Neural cell (in vitro differentiated cells): ENCODE measurements around the gene SLC8A1. TPM values are rescaled to one million over a fixed set of nuclear protein-coding genes. Genes with fewer than 3 reads are reported as not detected.

Experiments
- H2AFZ ChIP-seq: fragments of 200-600, 300-800 bp; sonication (generic), shearing (Covaris generic); 2 replicates; pipeline ENCODE4 v1.6.0; 2014; ENCODE audit warnings: low read depth, mild to moderate bottlenecking, antibody characterized with exemption, low read length, moderate library complexity
- H3F3A ChIP-seq: fragments of 200-600 bp; shearing (Covaris generic); 2 replicates; pipeline ENCODE4 v1.6.1; 2016; ENCODE audit warnings: mild to moderate bottlenecking, moderate library complexity, mixed read lengths, antibody characterized with exemption, low read length; ENCODE audit not compliant: insufficient read depth, poor library complexity, severe bottlenecking
- H3K27ac ChIP-seq: fragments of 200-600, 300-800 bp; sonication (generic), shearing (Covaris generic); 2 replicates; pipeline ENCODE4 v1.5.1; 2014; ENCODE audit warnings: mild to moderate bottlenecking, low read length, moderate library complexity
- H3K27me3 ChIP-seq: fragments of 300-800, 200-600 bp; sonication (generic), shearing (Covaris generic); 2 replicates; pipeline ENCODE4 v1.6.0; 2014; ENCODE audit warnings: mild to moderate bottlenecking, low read depth, low read length, moderate library complexity; ENCODE audit not compliant: insufficient read depth
- H3K36me3 ChIP-seq: fragments of 300-800, 200-600 bp; sonication (generic), shearing (Covaris generic); 2 replicates; pipeline ENCODE4 v1.5.1; 2014; ENCODE audit warnings: mild to moderate bottlenecking, antibody characterized with exemption, low read length, moderate library complexity; ENCODE audit not compliant: insufficient read depth
- H3K4me2 ChIP-seq: fragments of 300-800, 200-600 bp; sonication (generic), shearing (Covaris generic); 2 replicates; pipeline ENCODE4 v1.6.0; 2014; ENCODE audit warnings: mild to moderate bottlenecking, low read length
- H3K4me3 ChIP-seq: fragments of 300-800, 200-600 bp; sonication (generic), shearing (Covaris generic); 2 replicates; pipeline ENCODE4 v1.5.1; 2014; ENCODE audit warnings: mild to moderate bottlenecking, low read length, moderate library complexity
- H3K79me2 ChIP-seq: fragments of 200-600 bp; shearing (Covaris generic); replicated peaks from 2 replicates; pipeline ENCODE4 v1.6.0; 2014; ENCODE audit warnings: mild to moderate bottlenecking, low read length, moderate library complexity; ENCODE audit not compliant: insufficient read depth
- H3K9ac ChIP-seq: fragments of 300-800, 200-600 bp; sonication (generic), shearing (Covaris generic); 2 replicates; pipeline ENCODE4 v1.6.1; 2016; ENCODE audit warnings: mild to moderate bottlenecking, low read length, mixed read lengths
- H3K9me2 ChIP-seq: fragments of 200-600 bp; shearing (Covaris generic); 2 replicates; pipeline ENCODE4 v1.6.1; 2016; ENCODE audit warnings: mild to moderate bottlenecking, low read length, mixed read lengths; ENCODE audit not compliant: insufficient read depth
- H3K9me3 ChIP-seq: fragments of 200-600, 300-800 bp; sonication (generic), shearing (Covaris generic); 2 replicates; pipeline ENCODE4 v1.6.1; 2016; ENCODE audit warnings: mild to moderate bottlenecking, mixed run types, low read length, moderate library complexity, mixed read lengths
- H4K20me1 ChIP-seq: fragments of 200-600 bp; shearing (Covaris generic); 2 replicates; pipeline ENCODE4 v1.6.1; 2016; ENCODE audit warnings: mild to moderate bottlenecking, mixed run types; ENCODE audit not compliant: insufficient read depth
- CTCF ChIP-seq: fragments of 450-650 bp; IDR thresholded peaks from 2 replicates; pipeline ENCODE4 v1.5.1; 2014; ENCODE audit warnings: antibody characterized with exemption, mild to moderate bottlenecking, moderate library complexity; ENCODE audit not compliant: poor library complexity, severe bottlenecking
- EP300 ChIP-seq: fragments of 450-650 bp; conservative IDR thresholded peaks from 2 replicates; pipeline ENCODE4 v1.6.1; 2014; ENCODE audit warnings: antibody characterized with exemption, mild to moderate bottlenecking, moderate library complexity; ENCODE audit not compliant: poor library complexity, severe bottlenecking
- EZH2 ChIP-seq: fragments of 200-600, 300-800 bp; shearing (Covaris generic), sonication (generic); IDR thresholded peaks from 2 replicates; pipeline ENCODE4 v1.6.1; 2014; ENCODE audit warnings: antibody characterized with exemption, low read length, borderline replicate concordance, mild to moderate bottlenecking; ENCODE audit not compliant: insufficient read depth, poor library complexity, severe bottlenecking
- MXI1 ChIP-seq: fragments of 450-650 bp; conservative IDR thresholded peaks from 2 replicates; pipeline ENCODE4 v1.6.1; 2014; ENCODE audit warnings: antibody characterized with exemption, mild to moderate bottlenecking; ENCODE audit not compliant: poor library complexity, severe bottlenecking
- POLR2AphosphoS5 ChIP-seq: IDR thresholded peaks from 2 replicates; pipeline ENCODE4 v1.6.1; 2012
- RAD21 ChIP-seq: fragments of 450-650 bp; conservative IDR thresholded peaks from 2 replicates; pipeline ENCODE4 v1.6.1; 2014; ENCODE audit warnings: antibody characterized with exemption, mild to moderate bottlenecking, moderate library complexity
- REST ChIP-seq: IDR thresholded peaks from 2 replicates; pipeline ENCODE4 v1.6.1; 2012; ENCODE audit warnings: borderline replicate concordance
- SMC3 ChIP-seq: fragments of 450-650 bp; conservative IDR thresholded peaks from 2 replicates; pipeline ENCODE4 v1.6.1; 2014; ENCODE audit warnings: antibody characterized with exemption, mild to moderate bottlenecking, moderate library complexity; ENCODE audit not compliant: poor library complexity
- TAF1 ChIP-seq: IDR thresholded peaks from 2 replicates; pipeline ENCODE4 v1.6.1; 2012; ENCODE audit warnings: low read depth
- polyA plus RNA-seq: library from polyadenylated mRNA; depleted of rRNA; stranded (reverse); fragments of >200 nt; gene quantifications from 2 replicates; pipeline ENCODE4 v1.2.3, GENCODE V29; 2014

The SLC8A1 gene
- polyA plus RNA-seq, 1 donor from 2014 or later = 18.7 TPM

- Histone ChIP-seq H3K9me3 (no peaks in the 10 kb centered on the region), H3K4me3 (no peak overlapping the region), H3K27me3 (no peaks in the 10 kb centered on the region), H3F3A (no peaks in the 10 kb centered on the region), H2AFZ (no peak overlapping the region), H3K9ac (no peak overlapping the region), H3K4me2 (no peak overlapping the region), H3K9me2 (no peaks in the 10 kb centered on the region), H3K27ac (no peak overlapping the region), H4K20me1 (no peaks in the 10 kb centered on the region), H3K36me3 (no peaks in the 10 kb centered on the region), H3K79me2 (no peaks in the 10 kb centered on the region)
- TF ChIP-seq RAD21 (no peak), MXI1 (no peak), EZH2 (no peak), REST (no peak), SMC3 (no peak), POLR2AphosphoS5 (no peak), EP300 (no peak), CTCF (no peak), TAF1 (no peak)
Measured at GRCh38 chr2:40466935-40467572, 15.2 kb upstream of the SLC8A1 start.

- H3K4me3 ChIP-seq = no peak overlapping the region
- no peaks in the 10 kb centered on the region for H3K27me3 ChIP-seq
- no peaks in the 10 kb centered on the region for H3K9me2 ChIP-seq
- no peak overlapping the region for H2AFZ ChIP-seq
- H3K36me3 ChIP-seq = no peaks in the 10 kb centered on the region
- no peaks in the 10 kb centered on the region for H3F3A ChIP-seq
- H3K27ac ChIP-seq = no peak overlapping the region
- H3K79me2 ChIP-seq = no peaks in the 10 kb centered on the region
- no peak overlapping the region for H3K9ac ChIP-seq
- no peaks in the 10 kb centered on the region for H3K9me3 ChIP-seq
- TF ChIP-seq SMC3 (no peak), CTCF (no peak), TAF1 (no peak), EZH2 (no peak), EP300 (no peak), REST (no peak), RAD21 (no peak), MXI1 (no peak), POLR2AphosphoS5 (no peak)
- H4K20me1 ChIP-seq = no peaks in the 10 kb centered on the region
- H3K4me2 ChIP-seq = no peak overlapping the region
Measured at GRCh38 chr2:40466332-40466906, 14.5 kb upstream of the SLC8A1 start.
